GM19025 (cell line): Measurements from ENCODE around the gene CTAGE15.
A peak's percentile ranks its signal among the peaks of the same experiment; 100 is the strongest.

ENCODE experiments used
- ATAC-seq: cut with Tn5 transposase; IDR thresholded peaks from one replicate; pipeline ENCODE4 v1.9.1; 2021; ENCODE audit warnings: mild to moderate bottlenecking, low read depth, moderate library complexity; ENCODE audit not compliant: unreplicated experiment

CTAGE15 gene

GRCh38 chr7:143621175-143621574, 49.6 kb downstream of the CTAGE15 start:
- ATAC-seq = peak; percentile 24

GRCh38 chr7:143622130-143622529, 50.5 kb downstream of the CTAGE15 start:
- peak; percentile 18 for ATAC-seq
